ENCODE data around the gene CDK14.
"Not testable (repeated sequence)": the region's sequence is repeated elsewhere in the genome, so short reads cannot be mapped to it uniquely, and the experiment has no call there.

- TF ChIP-seq POLR2AphosphoS5 (IDR thresholded peaks at IDR 0.05); EP300 (conservative IDR thresholded peaks at IDR 0.05; ENCODE audit: poor library complexity, severe bottlenecking); REST (IDR thresholded peaks at IDR 0.05; ENCODE audit: borderline replicate concordance); CTCF (IDR thresholded peaks at IDR 0.05; ENCODE audit: poor library complexity, severe bottlenecking); TAF1 (IDR thresholded peaks at IDR 0.05; ENCODE audit: low read depth); MXI1 (conservative IDR thresholded peaks at IDR 0.05; ENCODE audit: poor library complexity, severe bottlenecking); EZH2 (IDR thresholded peaks at IDR 0.05; ENCODE audit: borderline replicate concordance, insufficient read depth, low read length, poor library complexity, severe bottlenecking): not testable (repeated sequence)
Measured at GRCh38 chr7:90757565-90757950, 161.4 kb downstream of the CDK14 start.
